ENCODE measurements around the gene RFC3.

Gene RFC3

GRCh38 chr13:33816912-33817311 is 1.0 kb upstream of the RFC3 start:
- no peak for TF ChIP-seq CREB1 (IDR thresholded peaks at IDR 0.05; ENCODE audit: low read depth)
- no peak for TF ChIP-seq USF1 (IDR thresholded peaks at IDR 0.05)
- TF ChIP-seq ZBTB7A (IDR thresholded peaks at IDR 0.05; ENCODE audit: low read depth) = no peak
- no peak for TF ChIP-seq EP300 (IDR thresholded peaks at IDR 0.05; ENCODE audit: borderline replicate concordance)
- TF ChIP-seq MAX (IDR thresholded peaks at IDR 0.05) = no peak
- no peak for TF ChIP-seq YY1 (IDR thresholded peaks at IDR 0.05; ENCODE audit: low read depth)
- TF ChIP-seq EGR1 (IDR thresholded peaks at IDR 0.05) = no peak
- no peak for TF ChIP-seq CEBPB (IDR thresholded peaks at IDR 0.05)
- TF ChIP-seq FOXM1 (IDR thresholded peaks at IDR 0.05; ENCODE audit: borderline replicate concordance, low read depth) = no peak
- no peak for TF ChIP-seq REST (IDR thresholded peaks at IDR 0.05; ENCODE audit: low read depth)

GRCh38 chr13:33817513-33817900 is 442 bp upstream of the RFC3 start:
- no peak for TF ChIP-seq RAD21 (IDR thresholded peaks at IDR 0.05; ENCODE audit: low read depth)
- TF ChIP-seq CREB1 (IDR thresholded peaks at IDR 0.05; ENCODE audit: low read depth) = no peak
- TF ChIP-seq MAX (IDR thresholded peaks at IDR 0.05) = no peak
- no peak for TF ChIP-seq TAF1 (IDR thresholded peaks at IDR 0.05; ENCODE audit: low read depth)
- no peak for TF ChIP-seq USF1 (IDR thresholded peaks at IDR 0.05)
- TF ChIP-seq TEAD4 (IDR thresholded peaks at IDR 0.05) = no peak
- TF ChIP-seq REST (IDR thresholded peaks at IDR 0.05; ENCODE audit: low read depth) = no peak
- no peak for TF ChIP-seq TCF12 (IDR thresholded peaks at IDR 0.05; ENCODE audit: low read depth)
- no peak for TF ChIP-seq EGR1 (IDR thresholded peaks at IDR 0.05)

GRCh38 chr13:33825083-33825482 is 7.1 kb downstream of the RFC3 start:
- no peak for TF ChIP-seq YY1 (IDR thresholded peaks at IDR 0.05; ENCODE audit: low read depth)
- no peak for TF ChIP-seq CEBPB (IDR thresholded peaks at IDR 0.05)
- TF ChIP-seq TEAD4 (IDR thresholded peaks at IDR 0.05) = no peak

- TF ChIP-seq EP300 (IDR thresholded peaks at IDR 0.05; ENCODE audit: borderline replicate concordance) (no peak), USF1 (IDR thresholded peaks at IDR 0.05) (no peak), FOXM1 (IDR thresholded peaks at IDR 0.05; ENCODE audit: borderline replicate concordance, low read depth) (no peak), NFIC (IDR thresholded peaks at IDR 0.05) (no peak), YY1 (IDR thresholded peaks at IDR 0.05; ENCODE audit: low read depth) (no peak), ZBTB7A (IDR thresholded peaks at IDR 0.05; ENCODE audit: low read depth) (no peak), TCF12 (IDR thresholded peaks at IDR 0.05; ENCODE audit: low read depth) (no peak), CEBPB (IDR thresholded peaks at IDR 0.05) (no peak), MAX (IDR thresholded peaks at IDR 0.05) (no peak), TEAD4 (IDR thresholded peaks at IDR 0.05) (no peak), CREB1 (IDR thresholded peaks at IDR 0.05; ENCODE audit: low read depth) (no peak), TAF1 (IDR thresholded peaks at IDR 0.05; ENCODE audit: low read depth) (no peak), RAD21 (IDR thresholded peaks at IDR 0.05; ENCODE audit: low read depth) (no peak), EGR1 (IDR thresholded peaks at IDR 0.05) (no peak)
Observed at GRCh38 chr13:33827139-33827538, 9.2 kb downstream of the RFC3 start.

- TF ChIP-seq CREB1 (IDR thresholded peaks at IDR 0.05; ENCODE audit: low read depth) (no peak), CEBPB (IDR thresholded peaks at IDR 0.05) (no peak), RAD21 (IDR thresholded peaks at IDR 0.05; ENCODE audit: low read depth) (no peak), MAX (IDR thresholded peaks at IDR 0.05) (no peak), TEAD4 (IDR thresholded peaks at IDR 0.05) (no peak), EP300 (IDR thresholded peaks at IDR 0.05; ENCODE audit: borderline replicate concordance) (no peak), ZBTB7A (IDR thresholded peaks at IDR 0.05; ENCODE audit: low read depth) (no peak)
Observed at GRCh38 chr13:33828431-33829129, 10.6 kb downstream of the RFC3 start.

All from Ishikawa (cell line).